ENCODE results near the gene KSR2. TPM values are rescaled to one million over a fixed set of nuclear protein-coding genes. Genes with fewer than 3 reads are reported as not detected.
"Not testable (repeated sequence)": the region's sequence is repeated elsewhere in the genome, so short reads cannot be mapped to it uniquely, and the experiment has no call there.

KSR2 gene
- total RNA-seq, 2 experiments from 2014 or later: 0.12 to 0.45 TPM

- H3K4me3 Mint-ChIP-seq: no peak overlapping the region
- H3K27me3 Mint-ChIP-seq: peaks cover 12% of the 10 kb centered on the region
- ChIA-PET POLR2A (no interaction called here), CTCF (no interaction called here)
- no peak overlapping the region for H3K27ac Mint-ChIP-seq
- H3K4me1 Mint-ChIP-seq (ENCODE audit: low read depth): no peaks in the 10 kb centered on the region
- intact Hi-C loops (cut with micrococcal nuclease): no loop called here
- no peaks in the 10 kb centered on the region for H3K36me3 Mint-ChIP-seq
- DNase-seq: no peak
- H3K9me3 Mint-ChIP-seq: no peaks in the 10 kb centered on the region
Observed at GRCh38 chr12:117865505-117865904, 103.3 kb downstream of the KSR2 start.

DNA sequence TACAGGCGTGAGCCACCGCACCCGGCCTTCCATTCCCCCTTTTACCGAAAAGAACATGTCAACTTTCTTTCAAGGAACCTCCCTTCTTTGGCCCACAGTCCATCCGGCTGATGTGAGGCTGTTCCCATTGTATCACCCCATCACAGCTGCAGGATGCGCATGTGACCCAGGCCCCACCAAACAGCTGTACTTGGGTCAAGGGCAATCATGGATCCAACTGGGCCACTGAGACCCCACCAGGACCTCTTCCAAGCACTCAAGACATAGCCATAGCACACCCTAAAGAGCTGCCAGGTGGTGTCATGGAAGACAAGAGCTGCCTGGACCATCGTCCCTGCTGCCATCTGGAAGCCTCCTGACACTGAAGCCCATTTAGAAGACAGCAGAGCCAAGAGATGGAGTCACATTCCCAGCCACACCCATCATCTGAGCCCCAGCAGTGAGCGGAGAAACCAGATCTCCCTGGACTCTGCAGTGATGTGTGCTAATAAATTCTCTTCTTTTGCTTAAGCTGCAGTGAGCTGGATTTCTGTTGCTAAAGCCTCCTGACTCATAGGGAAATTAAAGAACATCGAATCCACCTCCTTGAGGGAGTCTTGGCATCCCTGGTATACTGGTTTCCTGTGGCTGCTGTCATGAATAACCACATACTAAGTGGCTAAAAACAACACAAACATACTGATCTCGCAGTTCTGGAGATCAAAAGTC, 105.6 kb downstream of the KSR2 start:
- intact Hi-C loops (cut with micrococcal nuclease): no loop called here
- no peak overlapping the region for H3K27ac Mint-ChIP-seq
- CTCF ChIA-PET: interaction anchor here (0.9 kb wide), 1 partner anchor 8 kb away, joined by 3 read pairs; no protein-coding TSS in a partner anchor
- H3K9me3 Mint-ChIP-seq: no peaks in the 10 kb centered on the region
- no peaks in the 10 kb centered on the region for H3K4me1 Mint-ChIP-seq (ENCODE audit: low read depth)
- no peak overlapping the region for H3K4me3 Mint-ChIP-seq
- H3K36me3 Mint-ChIP-seq: no peaks in the 10 kb centered on the region
- DNase-seq: no peak
- POLR2A ChIA-PET: no interaction called here
- H3K27me3 Mint-ChIP-seq: peaks cover 12% of the 10 kb centered on the region

DNA sequence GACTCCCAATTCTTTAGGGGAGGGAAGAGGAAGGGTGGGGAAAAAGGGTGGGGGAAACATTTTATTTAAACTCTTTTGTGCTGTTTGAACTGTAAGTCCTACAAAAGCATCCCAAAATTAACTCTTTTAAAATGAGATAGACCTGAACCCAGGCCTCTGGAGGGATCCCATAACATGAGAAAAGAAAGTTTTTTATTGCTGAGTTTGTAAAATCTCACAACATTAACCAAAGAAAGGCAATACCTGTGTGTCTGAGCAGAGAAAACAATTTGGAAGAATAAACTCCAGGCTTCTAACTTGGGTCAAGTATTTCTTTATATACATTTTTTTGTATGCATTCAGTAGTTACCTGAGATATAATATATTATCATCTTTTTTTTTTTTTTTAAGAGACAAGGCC, 107.1 kb downstream of the KSR2 start:
- DNase-seq: no peak
- no peaks in the 10 kb centered on the region for H3K9me3 Mint-ChIP-seq
- H3K36me3 Mint-ChIP-seq: no peaks in the 10 kb centered on the region
- H3K4me1 Mint-ChIP-seq (ENCODE audit: low read depth): no peaks in the 10 kb centered on the region
- POLR2A ChIA-PET: no interaction called here
- CTCF ChIA-PET: no interaction called here
- peaks cover 13% of the 10 kb centered on the region for H3K27me3 Mint-ChIP-seq
- no peak overlapping the region for H3K4me3 Mint-ChIP-seq
- intact Hi-C loops (cut with micrococcal nuclease): no loop called here
- no peak overlapping the region for H3K27ac Mint-ChIP-seq

GRCh38 chr12:117860787-117861290, 108.0 kb downstream of the KSR2 start:
- POLR2A ChIA-PET; H3K27ac Mint-ChIP-seq; H3K36me3 Mint-ChIP-seq; DNase-seq; CTCF ChIA-PET; H3K4me3 Mint-ChIP-seq; H3K9me3 Mint-ChIP-seq; intact Hi-C loops (cut with micrococcal nuclease); H3K4me1 Mint-ChIP-seq (ENCODE audit: low read depth): not testable (repeated sequence)
- H3K27me3 Mint-ChIP-seq: peaks cover 13% of the 10 kb centered on the region

- H3K4me1 Mint-ChIP-seq (ENCODE audit: low read depth): no peaks in the 10 kb centered on the region
- ChIA-PET POLR2A (no interaction called here), CTCF (interaction anchor here (0.8 to 4.2 kb wide), 3 partner anchors 11 to 23 kb away, joined by 3 to 23 read pairs (median 21); no protein-coding TSS in a partner anchor)
- intact Hi-C loops (cut with micrococcal nuclease): no loop called here
- H3K27ac Mint-ChIP-seq: no peak overlapping the region
- no peaks in the 10 kb centered on the region for H3K9me3 Mint-ChIP-seq
- peaks cover 13% of the 10 kb centered on the region for H3K27me3 Mint-ChIP-seq
- no peak overlapping the region for H3K4me3 Mint-ChIP-seq
- H3K36me3 Mint-ChIP-seq: no peaks in the 10 kb centered on the region
- DNase-seq: no peak
Observed at GRCh38 chr12:117860111-117860510, 108.7 kb downstream of the KSR2 start.

- ChIA-PET POLR2A (no interaction called here), CTCF (interaction anchor here (0.6 to 4.2 kb wide), 24 partner anchors 9 to 621 kb away, joined by 3 to 23 read pairs (median 4); partner anchors contain the start of gene VSIG10)
- H3K4me1 Mint-ChIP-seq (ENCODE audit: low read depth): no peaks in the 10 kb centered on the region
- H3K27me3 Mint-ChIP-seq: peaks cover 4% of the 10 kb centered on the region
- no peaks in the 10 kb centered on the region for H3K36me3 Mint-ChIP-seq
- DNase-seq: peak; percentile 73
- peaks cover 5% of the 10 kb centered on the region for H3K9me3 Mint-ChIP-seq
- H3K4me3 Mint-ChIP-seq: no peak overlapping the region
- H3K27ac Mint-ChIP-seq: no peak overlapping the region
- intact Hi-C loops (cut with micrococcal nuclease): no loop called here
Observed at GRCh38 chr12:117857632-117858612, 110.9 kb downstream of the KSR2 start.

DNA sequence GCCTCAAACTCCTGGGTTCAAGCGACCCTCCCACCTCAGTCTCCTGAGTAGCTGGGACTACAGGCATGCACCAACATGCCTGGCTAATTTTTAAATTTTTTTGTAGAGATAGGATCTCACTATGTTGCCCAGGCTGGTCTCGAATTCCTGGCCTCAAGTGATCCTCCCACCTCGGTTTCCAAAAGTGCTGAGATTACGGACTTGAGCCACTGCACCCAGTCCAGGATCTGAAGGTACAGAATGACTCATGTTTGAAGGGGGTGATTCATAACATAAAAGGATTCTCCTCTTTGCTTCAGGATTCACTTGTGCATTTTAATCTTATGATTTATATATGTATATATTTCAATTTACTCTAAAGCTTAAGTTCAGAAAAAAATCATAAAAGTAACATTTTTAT, 111.7 kb downstream of the KSR2 start:
- H3K27me3 Mint-ChIP-seq; H3K9me3 Mint-ChIP-seq; POLR2A ChIA-PET; DNase-seq; H3K4me3 Mint-ChIP-seq; H3K27ac Mint-ChIP-seq; H3K4me1 Mint-ChIP-seq (ENCODE audit: low read depth); H3K36me3 Mint-ChIP-seq; intact Hi-C loops (cut with micrococcal nuclease): not testable (repeated sequence)
- CTCF ChIA-PET: interaction anchor here (0.6 to 4.2 kb wide), 25 partner anchors 8 to 620 kb away, joined by 3 to 23 read pairs (median 4); partner anchors contain the start of genes PEBP1 and VSIG10

- Mint-ChIP-seq H3K4me3 (no peak overlapping the region), H3K27me3 (peaks cover 1% of the 10 kb centered on the region), H3K27ac (no peak overlapping the region), H3K36me3 (no peaks in the 10 kb centered on the region), H3K9me3 (peaks cover 5% of the 10 kb centered on the region), H3K4me1 (ENCODE audit: low read depth) (no peaks in the 10 kb centered on the region)
- POLR2A ChIA-PET: interaction anchor here (0.7 kb wide), 1 partner anchor 669 kb away, joined by 6 read pairs; no protein-coding TSS in a partner anchor
- intact Hi-C loops (cut with micrococcal nuclease): no loop called here
- CTCF ChIA-PET: interaction anchor here (0.7 to 1.3 kb wide), 8 partner anchors 7 to 488 kb away, joined by 3 to 10 read pairs (median 4); no protein-coding TSS in a partner anchor
- no peak for DNase-seq
Observed at GRCh38 chr12:117855165-117855564, 113.6 kb downstream of the KSR2 start.

- Mint-ChIP-seq H3K36me3 (no peaks in the 10 kb centered on the region), H3K27me3 (peaks cover 2% of the 10 kb centered on the region), H3K4me1 (ENCODE audit: low read depth) (no peaks in the 10 kb centered on the region), H3K9me3 (peaks cover 5% of the 10 kb centered on the region), H3K27ac (no peak overlapping the region), H3K4me3 (no peak overlapping the region)
- DNase-seq: peak; percentile 64
- ChIA-PET CTCF (interaction anchor here (0.7 to 1.3 kb wide), 8 partner anchors 8 to 487 kb away, joined by 3 to 10 read pairs (median 4); no protein-coding TSS in a partner anchor), POLR2A (interaction anchor here (0.7 kb wide), 1 partner anchor 668 kb away, joined by 6 read pairs; no protein-coding TSS in a partner anchor)
- intact Hi-C loops (cut with micrococcal nuclease): loop anchor here (5.0 kb wide), 1 partner anchor 487 kb away; no protein-coding TSS in a partner anchor
Observed at GRCh38 chr12:117854339-117855012, 114.3 kb downstream of the KSR2 start.

GRCh38 chr12:117853600-117853999, 115.2 kb downstream of the KSR2 start:
- Mint-ChIP-seq H3K4me3 (no peak overlapping the region), H3K27ac (no peak overlapping the region), H3K36me3 (no peaks in the 10 kb centered on the region), H3K27me3 (peaks cover 4% of the 10 kb centered on the region), H3K4me1 (ENCODE audit: low read depth) (no peaks in the 10 kb centered on the region), H3K9me3 (peaks cover 5% of the 10 kb centered on the region)
- no peak for DNase-seq
- POLR2A ChIA-PET: no interaction called here
- CTCF ChIA-PET: interaction anchor here (0.7 kb wide), 1 partner anchor 23 kb away, joined by 3 read pairs; no protein-coding TSS in a partner anchor
- intact Hi-C loops (cut with micrococcal nuclease): loop anchor here (5.0 kb wide), 1 partner anchor 486 kb away; no protein-coding TSS in a partner anchor

DNA sequence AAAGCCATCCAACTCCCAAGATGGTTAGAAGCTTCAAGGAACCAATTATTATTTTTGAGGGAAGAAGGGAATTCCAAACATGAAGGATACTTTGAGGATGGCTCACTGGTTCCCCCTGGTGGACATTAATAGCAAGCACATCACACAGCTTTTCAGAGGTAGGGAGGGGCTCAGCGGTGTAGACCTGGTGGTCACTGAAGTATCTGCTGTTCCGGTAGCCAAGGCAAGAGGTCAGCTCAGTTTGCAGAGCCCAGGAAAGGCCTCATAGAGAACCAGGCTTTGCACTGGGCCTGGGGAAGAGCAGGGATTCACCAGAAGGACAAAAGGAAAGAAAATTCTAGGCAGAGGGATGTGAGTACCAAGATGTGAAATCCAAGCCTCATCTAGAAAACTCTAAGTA, 118.7 kb downstream of the KSR2 start:
- CTCF ChIA-PET: interaction anchor here (0.6 to 5.1 kb wide), 20 partner anchors 8 to 637 kb away, joined by 3 to 26 read pairs (median 4); no protein-coding TSS in a partner anchor
- DNase-seq: peak; percentile 13

More for the DNA sequence above, 118.7 kb downstream of the KSR2 start:
- Mint-ChIP-seq H3K36me3 (no peaks in the 10 kb centered on the region), H3K4me3 (no peak overlapping the region), H3K4me1 (ENCODE audit: low read depth) (no peaks in the 10 kb centered on the region), H3K9me3 (peaks cover 5% of the 10 kb centered on the region), H3K27ac (no peak overlapping the region), H3K27me3 (peaks cover 4% of the 10 kb centered on the region)
- intact Hi-C loops (cut with micrococcal nuclease): loop anchor here (5.0 kb wide), 1 partner anchor 483 kb away; no protein-coding TSS in a partner anchor
- POLR2A ChIA-PET: interaction anchor here (0.6 kb wide), 1 partner anchor 388 kb away, joined by 3 read pairs; no protein-coding TSS in a partner anchor

Measured in activated CD4-positive, alpha-beta memory T cell treated with anti-CD3 and anti-CD28 coated beads for 36 hours (primary cell).